Fibroblast of gingiva (primary cell): ENCODE measurements around the gene NPHP4.

Source experiments
- DNase-seq: peaks from one replicate; pipeline ENCODE4 v3.0.0-alpha.2; 2011; ENCODE audit warnings: low read depth

Gene NPHP4

DNA sequence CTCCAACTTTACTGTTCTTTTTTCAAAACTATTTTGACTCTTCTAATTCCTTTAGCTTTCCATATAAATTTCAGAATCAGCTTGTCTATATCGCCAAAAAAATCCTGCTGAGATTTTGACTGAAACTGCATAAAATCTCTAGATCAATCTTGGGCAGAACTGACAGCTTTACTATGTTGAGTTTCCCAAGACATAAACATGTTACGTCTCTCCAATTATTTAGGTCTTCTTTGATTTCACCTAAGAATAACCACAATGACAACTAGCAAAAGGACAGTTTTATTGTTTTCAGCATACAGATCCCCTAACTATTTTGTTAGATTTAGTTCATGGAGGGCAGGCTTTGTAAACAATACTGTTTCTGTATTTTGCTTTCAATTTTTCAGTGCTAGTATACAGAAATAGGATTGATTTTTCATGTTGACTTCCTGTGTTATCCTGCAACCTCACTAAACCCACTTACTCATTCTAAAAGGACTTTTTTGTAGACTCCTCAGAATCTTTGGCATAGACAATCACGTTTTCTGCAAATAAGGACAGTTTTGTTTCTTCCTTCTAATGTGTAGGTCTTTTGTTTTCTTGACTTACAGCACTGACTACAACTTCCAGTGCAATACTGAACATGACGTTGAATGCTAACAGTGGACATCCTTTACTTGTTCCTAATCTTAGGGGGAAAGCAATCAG lies 63.4 kb downstream of the NPHP4 start:
- DNase-seq, result no peak

- no peak for DNase-seq
These were observed 64.5 kb downstream of the NPHP4 start for GRCh38 chr1:5927506-5928370.

GRCh38 chr1:5926686-5927435 lies 65.4 kb downstream of the NPHP4 start:
- no peak for DNase-seq

- DNase-seq, result peak; percentile 34
These were observed 69.4 kb downstream of the NPHP4 start for GRCh38 chr1:5922700-5923330.

DNA sequence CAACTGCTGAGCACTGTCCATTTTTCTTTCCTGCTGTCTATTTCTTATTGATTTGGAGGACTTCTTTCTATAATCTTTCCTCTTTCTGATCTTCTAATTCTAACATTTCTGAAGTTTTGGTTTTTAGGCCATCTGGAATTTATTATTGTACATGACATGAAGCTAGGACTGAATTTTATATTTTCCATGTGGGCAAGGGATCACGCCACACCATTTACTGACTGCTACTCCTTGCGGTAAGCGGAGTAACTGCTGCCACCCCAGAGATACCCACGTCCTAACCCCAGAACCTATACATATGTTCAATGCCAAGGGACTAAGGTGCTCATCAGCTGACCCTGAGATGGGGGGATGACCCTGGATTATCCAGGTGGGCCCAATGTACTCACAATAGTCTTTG lies 70.6 kb downstream of the NPHP4 start:
- DNase-seq, result peak; percentile 27

- no peak for DNase-seq
These were observed 71.1 kb downstream of the NPHP4 start for GRCh38 chr1:5921129-5921528.

GRCh38 chr1:5920201-5920600 lies 72.0 kb downstream of the NPHP4 start:
- no peak for DNase-seq

GRCh38 chr1:5918275-5918649 lies 74.0 kb downstream of the NPHP4 start:
- DNase-seq, result no peak

GRCh38 chr1:5917591-5918274 lies 74.5 kb downstream of the NPHP4 start:
- DNase-seq, result no peak

DNA sequence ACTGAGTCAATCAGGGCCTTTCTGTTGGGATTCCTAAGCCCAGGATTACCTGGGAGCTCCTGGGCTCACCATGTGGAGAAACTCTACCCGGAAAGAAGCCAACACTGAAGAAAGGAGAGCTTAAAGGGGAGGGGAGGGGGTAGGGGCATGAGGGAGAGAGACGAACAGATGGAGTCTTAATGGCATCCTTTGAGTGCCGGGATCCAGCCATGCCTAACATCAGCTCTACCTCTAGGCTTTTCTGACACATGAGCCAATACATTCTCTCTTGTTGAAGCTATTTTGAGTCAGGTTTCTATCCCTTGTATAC lies 75.0 kb downstream of the NPHP4 start:
- DNase-seq, result no peak

DNA sequence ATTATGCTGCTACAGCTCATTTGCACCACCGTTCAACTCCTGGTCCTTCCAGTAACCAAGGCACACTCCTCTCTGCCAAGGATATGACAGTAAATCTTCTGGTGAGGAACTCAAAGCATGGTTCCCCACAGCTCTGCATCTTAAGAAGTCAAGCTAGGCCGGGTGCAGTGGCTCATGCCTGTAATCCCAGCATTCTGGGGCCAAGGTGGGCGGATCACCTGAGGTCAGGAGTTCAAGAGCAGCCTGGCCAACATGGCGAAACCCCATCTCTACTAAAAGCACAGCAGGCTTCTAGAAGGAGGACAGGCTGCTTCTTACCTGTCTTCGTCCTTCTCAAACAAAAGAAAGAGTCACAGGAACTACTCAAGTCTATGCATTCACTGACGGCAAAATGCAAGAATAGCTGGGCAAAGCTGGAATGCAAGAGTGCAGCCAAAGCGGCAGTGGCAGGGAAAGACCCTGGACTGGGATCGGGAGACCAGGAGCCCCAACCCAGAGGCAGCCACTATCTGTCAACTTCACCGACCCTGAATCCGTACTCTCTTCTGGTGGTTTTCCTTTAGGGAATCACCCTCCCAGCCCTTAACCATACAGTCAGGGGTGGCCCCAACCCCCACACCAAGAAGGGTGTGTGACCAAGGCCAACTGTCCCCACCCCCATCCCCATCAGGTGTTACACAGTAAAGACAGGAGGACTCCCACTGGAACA lies 75.5 kb downstream of the NPHP4 start:
- DNase-seq, result no peak

DNA sequence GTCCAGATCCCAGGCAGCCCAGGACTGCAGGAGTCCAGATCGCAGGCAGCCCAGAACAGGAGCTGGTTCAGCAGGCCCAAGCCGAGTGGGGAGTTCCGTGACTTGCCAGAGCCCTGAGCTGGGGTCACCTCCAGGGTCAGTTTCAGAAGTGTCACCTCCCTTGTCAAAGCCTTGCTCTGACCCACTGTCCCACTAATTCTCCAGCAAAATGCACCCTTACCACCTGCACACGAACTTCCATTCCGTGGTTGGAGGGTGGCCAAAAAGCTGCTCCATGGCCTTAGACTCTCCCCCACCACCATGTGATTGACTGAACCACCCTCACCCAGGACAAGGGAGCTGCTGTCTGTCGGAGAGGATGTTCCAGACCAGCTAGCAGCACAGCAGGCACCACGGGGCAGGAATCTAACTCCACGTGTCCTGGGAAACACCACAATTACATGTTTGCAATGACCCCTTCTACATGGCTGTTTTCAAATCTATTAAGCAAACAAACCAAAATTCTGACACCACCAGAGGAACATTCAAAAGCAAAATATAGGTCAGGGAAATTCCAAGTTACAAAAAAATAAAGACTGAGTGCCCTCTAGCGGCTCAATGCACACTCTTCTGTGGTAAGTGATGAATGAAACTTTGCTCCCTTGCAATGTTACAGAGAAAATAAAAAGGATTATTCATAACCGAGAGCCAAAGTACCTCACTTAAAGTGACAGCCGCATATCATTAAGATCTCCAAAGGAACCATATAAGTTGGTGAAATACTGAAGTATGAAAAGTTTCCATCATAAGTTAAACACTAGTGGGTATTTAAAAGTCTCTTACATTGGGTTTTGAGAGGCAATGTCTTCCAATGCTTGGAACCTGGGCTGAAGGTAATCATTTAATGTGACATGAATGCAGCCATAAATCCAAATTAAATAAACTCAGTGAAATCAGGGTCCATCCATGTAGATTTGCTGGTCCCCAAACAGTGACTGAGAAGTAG lies 76.3 kb downstream of the NPHP4 start:
- peak; percentile 56 for DNase-seq

- no peak for DNase-seq
These were observed 77.4 kb downstream of the NPHP4 start for GRCh38 chr1:5914676-5915365.

GRCh38 chr1:5913876-5914275 lies 78.3 kb downstream of the NPHP4 start:
- DNase-seq, result no peak

DNA sequence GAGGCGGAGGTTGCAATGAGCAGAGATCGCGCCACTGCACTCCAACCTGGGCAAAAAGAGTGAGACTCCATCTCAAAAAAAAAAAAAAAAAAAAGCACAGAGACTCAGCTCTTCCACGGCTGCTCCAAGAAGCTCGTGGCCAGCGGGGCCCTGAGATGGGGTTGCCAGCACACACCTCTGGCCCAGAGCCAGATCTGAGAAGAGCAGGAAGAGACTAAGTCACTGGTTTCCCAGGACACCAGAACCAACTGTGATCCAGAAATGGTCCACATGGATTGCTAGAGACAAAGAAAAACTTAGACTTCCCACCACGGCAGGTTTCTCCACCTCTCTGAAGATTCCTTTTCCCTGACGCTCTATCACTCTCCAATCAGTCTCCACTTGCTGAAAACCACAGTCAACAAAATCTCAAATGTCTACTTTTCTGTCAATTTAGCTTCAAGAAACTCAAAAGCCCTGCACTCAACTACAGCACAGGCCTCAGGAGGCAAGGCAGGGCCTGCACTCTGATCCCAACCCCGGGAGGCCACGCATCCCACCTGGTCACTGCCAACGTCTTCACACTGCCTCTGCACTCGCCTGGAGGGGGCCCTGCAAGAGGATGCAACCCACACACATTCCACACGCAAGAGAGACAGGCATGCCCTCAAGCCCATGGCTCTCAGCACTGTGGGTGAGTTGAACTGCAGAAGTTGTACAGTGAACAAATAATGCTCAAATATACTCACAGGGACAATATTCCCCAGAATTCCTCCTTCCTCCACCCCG lies 79.0 kb downstream of the NPHP4 start:
- no peak for DNase-seq

GRCh38 chr1:5911871-5912271 lies 80.4 kb downstream of the NPHP4 start:
- no peak for DNase-seq

DNA sequence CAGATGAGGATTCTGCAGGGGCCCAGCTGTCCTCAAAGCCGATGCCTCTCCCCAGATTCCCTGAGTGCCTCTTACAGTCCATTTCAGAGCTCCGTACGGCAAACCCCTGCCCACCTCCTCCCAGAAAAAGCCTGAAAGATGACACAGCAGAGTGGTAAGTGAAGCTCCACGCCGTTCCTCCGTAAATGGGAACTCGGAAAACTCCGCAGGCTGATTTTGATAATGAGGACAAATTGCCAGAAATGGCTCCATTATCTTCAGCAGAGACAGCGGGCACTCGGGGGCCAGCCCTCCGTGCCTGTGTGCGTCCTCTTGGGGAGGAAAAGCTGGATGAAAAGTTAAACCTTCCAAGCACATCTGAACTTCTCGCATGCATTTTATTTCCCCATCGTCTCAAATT lies 81.1 kb downstream of the NPHP4 start:
- DNase-seq, result no peak

GRCh38 chr1:5910666-5911065 lies 81.6 kb downstream of the NPHP4 start:
- no peak for DNase-seq

GRCh38 chr1:5910276-5910620 lies 82.0 kb downstream of the NPHP4 start:
- no peak for DNase-seq
